Fibroblast of the conjunctiva (primary cell): ENCODE data around the gene SUN5.
"Not testable (repeated sequence)": the region's sequence is repeated elsewhere in the genome, so short reads cannot be mapped to it uniquely, and the experiment has no call there.

Experiments used
- DNase-seq: peaks from one replicate; pipeline ENCODE4 v3.0.0-alpha.2; 2010; ENCODE audit warnings: low read depth

Gene SUN5

GRCh38 chr20:33004141-33004751, at the start of gene SUN5:
Gene SUN5 (minus strand): TSS chr20:33004433. CDS start chr20:33004340, 93 bp downstream.
- DNase-seq, result no peak

GRCh38 chr20:33053291-33054106, 49.3 kb upstream of the SUN5 start, which contains the start of gene BPIFB3:
Gene BPIFB3 (plus strand): TSS chr20:33053903. CDS start chr20:33055436, 1,533 bp downstream.
- DNase-seq, result no peak

GRCh38 chr20:33051333-33051732, 47.1 kb upstream of the SUN5 start:
- no peak for DNase-seq

- no peak for DNase-seq
These were observed 42.2 kb upstream of the SUN5 start for GRCh38 chr20:33046412-33046811.

GRCh38 chr20:33045129-33045721, 41.0 kb upstream of the SUN5 start:
- DNase-seq, result not testable (repeated sequence)

- DNase-seq, result no peak
These were observed 39.5 kb upstream of the SUN5 start for GRCh38 chr20:33043731-33044181.

- DNase-seq, result no peak
These were observed 38.9 kb upstream of the SUN5 start for GRCh38 chr20:33042983-33043730.

- DNase-seq, result no peak
These were observed 38.2 kb upstream of the SUN5 start for GRCh38 chr20:33042430-33042829.

- DNase-seq, result no peak
These were observed 34.0 kb upstream of the SUN5 start for GRCh38 chr20:33038243-33038642.

- DNase-seq, result no peak
These were observed 33.2 kb upstream of the SUN5 start for GRCh38 chr20:33037456-33037855.

- DNase-seq, result no peak
These were observed 30.8 kb upstream of the SUN5 start for GRCh38 chr20:33034901-33035492.

GRCh38 chr20:33034115-33034514, 29.9 kb upstream of the SUN5 start:
- no peak for DNase-seq

- DNase-seq, result no peak
These were observed 29.1 kb upstream of the SUN5 start for GRCh38 chr20:33033381-33033780.

GRCh38 chr20:33032555-33032954, 28.3 kb upstream of the SUN5 start:
- no peak for DNase-seq

- no peak for DNase-seq
These were observed 27.3 kb upstream of the SUN5 start, which contains the start of gene BPIFB6 for GRCh38 chr20:33031531-33031930. Gene BPIFB6 (plus strand): TSS chr20:33031648. CDS start chr20:33031648, 0 bp downstream.

GRCh38 chr20:33030569-33030968, 26.3 kb upstream of the SUN5 start:
- no peak for DNase-seq

- no peak for DNase-seq
These were observed 25.8 kb upstream of the SUN5 start for GRCh38 chr20:33030076-33030475.

- no peak for DNase-seq
These were observed 24.6 kb upstream of the SUN5 start for GRCh38 chr20:33028875-33029274.

GRCh38 chr20:33027769-33028751, 23.8 kb upstream of the SUN5 start:
- DNase-seq, result no peak
